HFF-Myc (cell line): Measurements from ENCODE around the gene OR6T1.

Experiments used
- DNase-seq: peaks from one replicate; pipeline ENCODE4 v3.0.0-alpha.2; 2011; ENCODE audit warnings: low read depth; ENCODE audit errors: extremely low read depth
- H3K4me3 ChIP-seq: replicated peaks from 2 replicates; pipeline ENCODE4 v1.5.1; 2011; ENCODE audit warnings: low read depth, mild to moderate bottlenecking, control low read depth, low read length
- TF ChIP-seq, protein P1 (sequence below): IDR thresholded peaks from 2 replicates; pipeline ENCODE4 v1.5.1; 2012; ENCODE audit warnings: mild to moderate bottlenecking, low read depth, low read length, control low read depth; ENCODE audit errors: missing control alignments

Gene OR6T1, protein sequence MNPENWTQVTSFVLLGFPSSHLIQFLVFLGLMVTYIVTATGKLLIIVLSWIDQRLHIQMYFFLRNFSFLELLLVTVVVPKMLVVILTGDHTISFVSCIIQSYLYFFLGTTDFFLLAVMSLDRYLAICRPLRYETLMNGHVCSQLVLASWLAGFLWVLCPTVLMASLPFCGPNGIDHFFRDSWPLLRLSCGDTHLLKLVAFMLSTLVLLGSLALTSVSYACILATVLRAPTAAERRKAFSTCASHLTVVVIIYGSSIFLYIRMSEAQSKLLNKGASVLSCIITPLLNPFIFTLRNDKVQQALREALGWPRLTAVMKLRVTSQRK

DNA sequence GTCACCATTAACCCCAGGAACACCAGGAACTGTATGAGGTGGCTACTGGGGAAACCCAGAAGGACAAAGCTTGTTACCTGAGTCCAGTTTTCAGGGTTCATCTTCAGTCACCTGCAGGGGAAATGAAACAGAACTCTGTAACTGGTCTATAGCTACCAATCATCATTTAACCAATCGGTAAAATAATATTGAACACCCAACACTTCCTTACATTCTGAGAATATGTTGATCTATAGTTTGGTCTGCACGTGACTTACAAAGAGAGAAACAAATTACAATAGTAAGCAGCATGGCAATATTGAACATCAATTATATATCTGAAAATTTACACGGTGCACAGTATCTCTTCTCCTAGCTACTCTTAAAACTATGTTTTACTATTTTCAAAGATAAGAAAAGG is at the start of gene OR6T1:
Gene OR6T1 (minus strand): TSS at position 101 of the 400 bp plus-strand sequence. CDS start 0 bp downstream, at position 101.
- H3K4me3 ChIP-seq, result no peak within 1 kb of the TSS
- DNase-seq, result no peak
- TF ChIP-seq, protein P1, sequence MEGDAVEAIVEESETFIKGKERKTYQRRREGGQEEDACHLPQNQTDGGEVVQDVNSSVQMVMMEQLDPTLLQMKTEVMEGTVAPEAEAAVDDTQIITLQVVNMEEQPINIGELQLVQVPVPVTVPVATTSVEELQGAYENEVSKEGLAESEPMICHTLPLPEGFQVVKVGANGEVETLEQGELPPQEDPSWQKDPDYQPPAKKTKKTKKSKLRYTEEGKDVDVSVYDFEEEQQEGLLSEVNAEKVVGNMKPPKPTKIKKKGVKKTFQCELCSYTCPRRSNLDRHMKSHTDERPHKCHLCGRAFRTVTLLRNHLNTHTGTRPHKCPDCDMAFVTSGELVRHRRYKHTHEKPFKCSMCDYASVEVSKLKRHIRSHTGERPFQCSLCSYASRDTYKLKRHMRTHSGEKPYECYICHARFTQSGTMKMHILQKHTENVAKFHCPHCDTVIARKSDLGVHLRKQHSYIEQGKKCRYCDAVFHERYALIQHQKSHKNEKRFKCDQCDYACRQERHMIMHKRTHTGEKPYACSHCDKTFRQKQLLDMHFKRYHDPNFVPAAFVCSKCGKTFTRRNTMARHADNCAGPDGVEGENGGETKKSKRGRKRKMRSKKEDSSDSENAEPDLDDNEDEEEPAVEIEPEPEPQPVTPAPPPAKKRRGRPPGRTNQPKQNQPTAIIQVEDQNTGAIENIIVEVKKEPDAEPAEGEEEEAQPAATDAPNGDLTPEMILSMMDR, result no peak

DNA sequence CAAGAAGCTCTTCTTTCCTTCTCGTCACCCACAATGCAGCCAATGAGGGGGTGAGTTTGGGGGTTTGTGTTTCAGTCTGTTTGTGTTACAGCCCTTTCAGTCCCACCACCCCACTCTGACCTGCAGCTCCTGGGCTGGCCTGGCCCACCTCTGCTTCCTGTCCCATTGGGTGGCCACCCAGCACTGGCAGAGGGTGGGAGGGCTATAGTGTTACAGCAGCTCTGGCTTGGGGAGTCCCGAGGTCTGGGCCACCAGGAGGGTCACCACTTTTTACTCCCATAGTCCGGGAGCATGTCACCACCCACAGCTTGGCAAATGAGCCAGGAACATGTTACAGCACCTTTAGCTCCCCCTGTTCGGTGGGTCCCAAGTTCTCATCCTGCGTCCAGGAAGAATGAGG is 35.7 kb upstream of the OR6T1 start:
- TF ChIP-seq, protein P1, result no peak
- no peak overlapping the region for H3K4me3 ChIP-seq
- no peak for DNase-seq

DNA sequence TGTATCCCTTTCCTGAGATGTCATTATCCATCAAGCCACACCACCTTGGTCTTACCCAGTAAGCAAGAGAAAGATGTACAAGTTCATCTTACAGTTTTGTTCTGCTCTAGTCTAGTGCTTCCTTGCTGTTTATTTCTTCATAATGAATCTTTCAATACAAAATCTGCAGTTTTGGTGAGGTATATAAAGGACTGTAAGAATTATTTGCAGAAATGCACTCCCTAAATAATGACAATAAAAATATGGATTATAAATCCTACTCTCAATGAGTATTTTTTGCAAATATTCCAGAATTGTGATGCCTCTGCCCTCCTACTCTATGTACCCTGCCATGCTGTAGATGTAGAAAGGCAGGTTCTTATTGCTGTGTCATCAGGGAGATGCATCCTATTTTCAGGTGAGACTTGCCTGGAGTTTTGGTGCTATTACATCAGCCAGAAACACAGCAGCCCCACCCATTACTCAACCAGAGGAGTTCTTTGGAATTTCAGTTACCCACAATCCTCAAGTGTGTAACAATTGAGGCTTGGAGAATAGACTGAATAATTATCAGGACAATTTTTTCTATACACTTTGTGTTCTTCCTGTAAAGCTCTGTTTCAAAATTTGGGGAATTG is 34.2 kb upstream of the OR6T1 start, which contains the start of gene OR10S1:
Gene OR10S1 (minus strand): TSS at position 51 of the 617 bp plus-strand sequence. CDS start 117 bp downstream, outside the sequence.
- TF ChIP-seq, protein P1, result no peak
- no peak within 1 kb of the TSS for H3K4me3 ChIP-seq
- no peak for DNase-seq

DNA sequence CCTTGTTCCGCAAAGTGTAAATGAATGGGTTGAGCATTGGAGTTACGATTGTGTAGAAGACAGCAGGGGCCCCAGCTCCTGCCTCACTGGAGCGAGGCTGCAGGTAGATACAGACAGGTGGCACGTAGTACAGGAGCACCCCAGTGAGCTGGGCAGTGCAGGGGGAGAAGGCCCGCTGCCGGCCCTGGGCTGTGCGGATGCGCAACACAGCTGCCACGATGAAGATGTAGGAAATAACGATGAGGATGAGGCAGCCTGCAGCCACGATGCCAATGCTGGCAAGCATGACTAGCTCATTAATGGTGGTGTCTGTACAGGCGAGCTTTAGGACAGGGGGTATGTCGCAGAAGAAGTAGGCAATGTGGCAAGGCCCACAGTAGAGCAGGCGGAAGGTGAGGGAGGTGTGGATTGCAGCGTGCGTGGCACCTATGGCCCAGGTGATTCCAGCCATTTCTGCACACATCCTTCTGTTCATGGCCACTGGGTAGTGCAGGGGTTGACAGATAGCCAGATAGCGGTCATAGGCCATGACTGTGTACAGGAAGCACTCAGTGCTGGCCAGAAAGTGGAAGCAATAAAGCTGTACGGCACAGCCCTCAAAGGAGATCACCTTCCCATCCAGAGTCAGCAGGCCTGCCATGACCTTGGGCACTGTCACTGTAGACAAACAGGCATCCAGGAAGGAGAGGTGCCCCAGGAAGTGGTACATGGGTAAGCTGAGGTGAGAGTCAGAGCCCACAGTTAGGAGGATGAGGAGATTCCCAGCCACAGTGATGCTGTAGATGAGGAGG is 33.3 kb upstream of the OR6T1 start:
- no peak for DNase-seq
- TF ChIP-seq, protein P1, result no peak
- no peak overlapping the region for H3K4me3 ChIP-seq

DNA sequence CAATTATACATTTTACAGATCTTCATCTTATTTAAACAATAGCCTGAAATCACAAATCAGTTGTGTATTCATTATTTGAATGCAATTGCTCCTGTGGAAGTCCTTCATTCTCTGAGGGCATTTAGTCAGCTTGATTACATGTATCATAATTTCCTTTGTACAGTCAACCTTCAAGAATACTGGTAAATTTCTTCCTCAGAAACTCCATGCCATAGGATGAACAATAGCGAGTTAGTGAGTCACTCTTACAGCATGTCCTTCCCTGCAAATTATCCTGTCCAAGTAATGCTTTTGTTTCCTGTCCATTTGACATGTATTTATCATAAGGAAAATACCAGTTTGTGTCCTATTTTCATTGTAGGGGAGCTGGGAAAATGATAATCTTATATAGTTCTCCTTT is 30.2 kb upstream of the OR6T1 start:
- DNase-seq, result no peak
- no peak overlapping the region for H3K4me3 ChIP-seq
- TF ChIP-seq, protein P1, result no peak

DNA sequence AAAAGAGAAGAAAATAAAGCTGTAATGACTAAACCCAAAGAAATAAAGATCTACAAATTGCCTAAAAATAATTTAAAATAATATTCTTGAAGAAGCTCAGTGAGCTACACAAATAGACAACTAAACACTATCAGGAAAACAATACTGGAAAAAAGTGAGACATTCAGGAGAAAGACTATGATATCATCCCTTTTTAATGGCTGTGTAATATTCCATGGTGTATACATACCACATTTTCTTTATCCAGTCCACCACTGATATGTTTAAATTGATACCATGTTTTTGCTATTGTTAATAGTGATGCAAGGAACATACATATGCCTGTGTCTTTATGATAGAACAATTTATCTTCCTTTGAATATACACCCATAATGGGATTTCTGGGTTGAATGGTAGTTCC is 13.1 kb upstream of the OR6T1 start:
- DNase-seq, result no peak
- no peak overlapping the region for H3K4me3 ChIP-seq
- TF ChIP-seq, protein P1, result no peak
